A673 (cell line): Measurements from ENCODE around the gene STIL.

ENCODE experiments used
- CTCF ChIP-seq: fragments of 300-800, 200-600 bp; sonication (generic); conservative IDR thresholded peaks from 2 replicates; pipeline ENCODE4 v1.5.1; 2017; ENCODE audit warnings: low read depth, mild to moderate bottlenecking, antibody characterized with exemption, low read length, moderate library complexity, mixed read lengths
- EZH2 ChIP-seq: fragments of 200-600 bp; sonication (generic); IDR thresholded peaks from 2 replicates; pipeline ENCODE4 v1.6.1; 2017; ENCODE audit warnings: borderline replicate concordance, low read depth, mild to moderate bottlenecking, mixed read lengths, antibody characterized with exemption, low read length; ENCODE audit not compliant: poor library complexity, severe bottlenecking

- TF ChIP-seq CTCF (no peak), EZH2 (no peak)
Observed at GRCh38 chr1:47224676-47225399, 89.1 kb downstream of the STIL start.
